GM23338 (cell line): ENCODE results near the gene PRR29.

ENCODE experiments used
- CREB1 ChIP-seq: fragments of 250-450 bp; sonication (Bioruptor Pico); IDR thresholded peaks from 2 replicates; pipeline ENCODE4 v1.5.0; 2020; ENCODE audit warnings: low read depth, mild to moderate bottlenecking, moderate library complexity
- EZH2 ChIP-seq: fragments of 200-600 bp; sonication (generic); IDR thresholded peaks from one replicate; pipeline ENCODE4 v1.8.0; 2017; ENCODE audit warnings: antibody characterized with exemption, mild to moderate bottlenecking, low read depth; ENCODE audit not compliant: unreplicated experiment
- EZH2phosphoT487 ChIP-seq: fragments of 200-600 bp; sonication (generic); IDR thresholded peaks from one replicate; pipeline ENCODE4 v1.8.1; 2018; ENCODE audit warnings: antibody characterized with exemption; ENCODE audit not compliant: unreplicated experiment
- JUNB ChIP-seq: IDR thresholded peaks from one replicate; pipeline ENCODE4 v1.6.1; 2016; ENCODE audit warnings: antibody characterized with exemption; ENCODE audit not compliant: unreplicated experiment
- NANOG ChIP-seq: IDR thresholded peaks from 2 replicates; pipeline ENCODE4 v1.6.1; 2016; ENCODE audit warnings: antibody characterized with exemption, borderline replicate concordance
- POLR2AphosphoS5 ChIP-seq: IDR thresholded peaks from 2 replicates; pipeline ENCODE4 v1.6.1; 2016; ENCODE audit warnings: antibody characterized with exemption, low read depth
- STAT1 ChIP-seq: IDR thresholded peaks from one replicate; pipeline ENCODE4 v1.6.1; 2016; ENCODE audit warnings: antibody characterized with exemption; ENCODE audit not compliant: unreplicated experiment
- ZNF114 ChIP-seq: fragments of 250-450 bp; sonication (Bioruptor Pico); IDR thresholded peaks from 2 replicates; pipeline ENCODE4 v1.5.0; 2020; ENCODE audit warnings: mild to moderate bottlenecking, moderate library complexity
- TF ChIP-seq, protein P1 (sequence below), 2 experiments: fragments of 200-600 bp in 1 of 2; sonication (generic) in 1 of 2; conservative IDR thresholded peaks; 2 replicates each; pipeline versions ENCODE4 v1.5.1 to v1.6.1; 2016 to 2017; ENCODE audit warnings: antibody characterized with exemption in 2 of 2, low read depth in 2 of 2, mild to moderate bottlenecking in 2 of 2, moderate library complexity in 1 of 2
- TF ChIP-seq, protein P2 (sequence below): IDR thresholded peaks from one replicate; pipeline ENCODE4 v1.6.1; 2018; ENCODE audit warnings: antibody characterized with exemption; ENCODE audit not compliant: unreplicated experiment
- TF ChIP-seq, protein P3 (sequence below): IDR thresholded peaks from 2 replicates; pipeline ENCODE4 v1.6.1; 2016; ENCODE audit warnings: antibody characterized with exemption

- TF ChIP-seq POLR2AphosphoS5 (no peak), EZH2 (no peak), EZH2phosphoT487 (no peak), CREB1 (CRISPR knock-in tag) (no peak), JUNB (no peak), STAT1 (no peak), ZNF114 (CRISPR knock-in tag) (no peak), NANOG (no peak)
- TF ChIP-seq, protein P1, sequence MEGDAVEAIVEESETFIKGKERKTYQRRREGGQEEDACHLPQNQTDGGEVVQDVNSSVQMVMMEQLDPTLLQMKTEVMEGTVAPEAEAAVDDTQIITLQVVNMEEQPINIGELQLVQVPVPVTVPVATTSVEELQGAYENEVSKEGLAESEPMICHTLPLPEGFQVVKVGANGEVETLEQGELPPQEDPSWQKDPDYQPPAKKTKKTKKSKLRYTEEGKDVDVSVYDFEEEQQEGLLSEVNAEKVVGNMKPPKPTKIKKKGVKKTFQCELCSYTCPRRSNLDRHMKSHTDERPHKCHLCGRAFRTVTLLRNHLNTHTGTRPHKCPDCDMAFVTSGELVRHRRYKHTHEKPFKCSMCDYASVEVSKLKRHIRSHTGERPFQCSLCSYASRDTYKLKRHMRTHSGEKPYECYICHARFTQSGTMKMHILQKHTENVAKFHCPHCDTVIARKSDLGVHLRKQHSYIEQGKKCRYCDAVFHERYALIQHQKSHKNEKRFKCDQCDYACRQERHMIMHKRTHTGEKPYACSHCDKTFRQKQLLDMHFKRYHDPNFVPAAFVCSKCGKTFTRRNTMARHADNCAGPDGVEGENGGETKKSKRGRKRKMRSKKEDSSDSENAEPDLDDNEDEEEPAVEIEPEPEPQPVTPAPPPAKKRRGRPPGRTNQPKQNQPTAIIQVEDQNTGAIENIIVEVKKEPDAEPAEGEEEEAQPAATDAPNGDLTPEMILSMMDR (conservative IDR thresholded peaks at IDR 0.05; ENCODE audit: low read depth in 2 of 2), result no peak
- TF ChIP-seq, protein P2, sequence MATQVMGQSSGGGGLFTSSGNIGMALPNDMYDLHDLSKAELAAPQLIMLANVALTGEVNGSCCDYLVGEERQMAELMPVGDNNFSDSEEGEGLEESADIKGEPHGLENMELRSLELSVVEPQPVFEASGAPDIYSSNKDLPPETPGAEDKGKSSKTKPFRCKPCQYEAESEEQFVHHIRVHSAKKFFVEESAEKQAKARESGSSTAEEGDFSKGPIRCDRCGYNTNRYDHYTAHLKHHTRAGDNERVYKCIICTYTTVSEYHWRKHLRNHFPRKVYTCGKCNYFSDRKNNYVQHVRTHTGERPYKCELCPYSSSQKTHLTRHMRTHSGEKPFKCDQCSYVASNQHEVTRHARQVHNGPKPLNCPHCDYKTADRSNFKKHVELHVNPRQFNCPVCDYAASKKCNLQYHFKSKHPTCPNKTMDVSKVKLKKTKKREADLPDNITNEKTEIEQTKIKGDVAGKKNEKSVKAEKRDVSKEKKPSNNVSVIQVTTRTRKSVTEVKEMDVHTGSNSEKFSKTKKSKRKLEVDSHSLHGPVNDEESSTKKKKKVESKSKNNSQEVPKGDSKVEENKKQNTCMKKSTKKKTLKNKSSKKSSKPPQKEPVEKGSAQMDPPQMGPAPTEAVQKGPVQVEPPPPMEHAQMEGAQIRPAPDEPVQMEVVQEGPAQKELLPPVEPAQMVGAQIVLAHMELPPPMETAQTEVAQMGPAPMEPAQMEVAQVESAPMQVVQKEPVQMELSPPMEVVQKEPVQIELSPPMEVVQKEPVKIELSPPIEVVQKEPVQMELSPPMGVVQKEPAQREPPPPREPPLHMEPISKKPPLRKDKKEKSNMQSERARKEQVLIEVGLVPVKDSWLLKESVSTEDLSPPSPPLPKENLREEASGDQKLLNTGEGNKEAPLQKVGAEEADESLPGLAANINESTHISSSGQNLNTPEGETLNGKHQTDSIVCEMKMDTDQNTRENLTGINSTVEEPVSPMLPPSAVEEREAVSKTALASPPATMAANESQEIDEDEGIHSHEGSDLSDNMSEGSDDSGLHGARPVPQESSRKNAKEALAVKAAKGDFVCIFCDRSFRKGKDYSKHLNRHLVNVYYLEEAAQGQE, result no peak
- TF ChIP-seq, protein P3, sequence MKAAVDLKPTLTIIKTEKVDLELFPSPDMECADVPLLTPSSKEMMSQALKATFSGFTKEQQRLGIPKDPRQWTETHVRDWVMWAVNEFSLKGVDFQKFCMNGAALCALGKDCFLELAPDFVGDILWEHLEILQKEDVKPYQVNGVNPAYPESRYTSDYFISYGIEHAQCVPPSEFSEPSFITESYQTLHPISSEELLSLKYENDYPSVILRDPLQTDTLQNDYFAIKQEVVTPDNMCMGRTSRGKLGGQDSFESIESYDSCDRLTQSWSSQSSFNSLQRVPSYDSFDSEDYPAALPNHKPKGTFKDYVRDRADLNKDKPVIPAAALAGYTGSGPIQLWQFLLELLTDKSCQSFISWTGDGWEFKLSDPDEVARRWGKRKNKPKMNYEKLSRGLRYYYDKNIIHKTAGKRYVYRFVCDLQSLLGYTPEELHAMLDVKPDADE, result no peak
Observed at GRCh38 chr17:64042700-64043485, 44.7 kb downstream of the PRR29 start.
